ENCODE data around the gene CSRP3.
"Not testable (repeated sequence)": the region's sequence is repeated elsewhere in the genome, so short reads cannot be mapped to it uniquely, and the experiment has no call there.

CSRP3 gene

GRCh38 chr11:19164230-19164855, 37.4 kb downstream of the CSRP3 start:
- no peak for DNase-seq (ENCODE audit: extremely low read depth, low read depth)
- no peak overlapping the region for H3K4me3 ChIP-seq (replicated peaks; ENCODE audit: low read depth, low read length)
- no peak for TF ChIP-seq CTCF (IDR thresholded peaks at IDR 0.05; ENCODE audit: low read depth, low read length, missing control alignments)

GRCh38 chr11:19163617-19164016, 38.2 kb downstream of the CSRP3 start:
- TF ChIP-seq CTCF (IDR thresholded peaks at IDR 0.05; ENCODE audit: low read depth, low read length, missing control alignments) = no peak
- H3K4me3 ChIP-seq (replicated peaks; ENCODE audit: low read depth, low read length) = no peak overlapping the region
- DNase-seq (ENCODE audit: extremely low read depth, low read depth) = no peak

- H3K4me3 ChIP-seq (replicated peaks; ENCODE audit: low read depth, low read length) = no peak overlapping the region
- DNase-seq (ENCODE audit: extremely low read depth, low read depth) = no peak
- TF ChIP-seq CTCF (IDR thresholded peaks at IDR 0.05; ENCODE audit: low read depth, low read length, missing control alignments) = no peak
Measured at GRCh38 chr11:19162951-19163505, 38.8 kb downstream of the CSRP3 start.

- no peak for TF ChIP-seq CTCF (IDR thresholded peaks at IDR 0.05; ENCODE audit: low read depth, low read length, missing control alignments)
- no peak overlapping the region for H3K4me3 ChIP-seq (replicated peaks; ENCODE audit: low read depth, low read length)
- DNase-seq (ENCODE audit: extremely low read depth, low read depth) = no peak
Measured at GRCh38 chr11:19161651-19162050, 40.1 kb downstream of the CSRP3 start.

- TF ChIP-seq CTCF (IDR thresholded peaks at IDR 0.05; ENCODE audit: low read depth, low read length, missing control alignments) = no peak
- DNase-seq (ENCODE audit: extremely low read depth, low read depth) = no peak
- no peak overlapping the region for H3K4me3 ChIP-seq (replicated peaks; ENCODE audit: low read depth, low read length)
Measured at GRCh38 chr11:19160847-19161246, 40.9 kb downstream of the CSRP3 start.

GRCh38 chr11:19156892-19157291, 44.9 kb downstream of the CSRP3 start:
- no peak overlapping the region for H3K4me3 ChIP-seq (replicated peaks; ENCODE audit: low read depth, low read length)
- DNase-seq (ENCODE audit: extremely low read depth, low read depth) = no peak
- TF ChIP-seq CTCF (IDR thresholded peaks at IDR 0.05; ENCODE audit: low read depth, low read length, missing control alignments) = no peak

GRCh38 chr11:19145319-19145718, 56.5 kb downstream of the CSRP3 start:
- no peak for TF ChIP-seq CTCF (IDR thresholded peaks at IDR 0.05; ENCODE audit: low read depth, low read length, missing control alignments)
- no peak overlapping the region for H3K4me3 ChIP-seq (replicated peaks; ENCODE audit: low read depth, low read length)
- DNase-seq (ENCODE audit: extremely low read depth, low read depth) = no peak

GRCh38 chr11:19136884-19137283, 64.9 kb downstream of the CSRP3 start:
- not testable (repeated sequence) for H3K4me3 ChIP-seq (replicated peaks; ENCODE audit: low read depth, low read length); DNase-seq (ENCODE audit: extremely low read depth, low read depth)

Measured in HFF-Myc (cell line).